ENCODE data around the gene VAV2. TPM values are rescaled to one million over a fixed set of nuclear protein-coding genes. Genes with fewer than 3 reads are reported as not detected.

VAV2 gene
- total and polyA plus RNA-seq, 4 donors = 4.9 to 26.4 (median 17.0) TPM

- Histone ChIP-seq H3K36me3 (ENCODE audit: control insufficient read depth in 4 of 4, insufficient read depth in 3 of 4, low read depth in 1 of 4, low read length in 3 of 4) (peaks cover 6 to 58% (median 13%) of the 10 kb centered on the region in 4 donors), H3K27ac (ENCODE audit: low read depth in 1 of 2, low read length in 2 of 2) (no peak overlapping the region), H3K9me3 (ENCODE audit: control insufficient read depth in 4 of 4, low read length in 3 of 4) (no peaks in the 10 kb centered on the region), H3K27me3 (ENCODE audit: control insufficient read depth in 4 of 4, insufficient read depth in 4 of 4, low read length in 3 of 4) (no peaks in the 10 kb centered on the region), H3K9ac (ENCODE audit: low read depth in 1 of 2, low read length in 2 of 2) (no peak overlapping the region), H3K4me3 (ENCODE audit: low read depth in 1 of 3, low read length in 3 of 3) (no peak overlapping the region), H3K4me1 (ENCODE audit: control insufficient read depth in 4 of 4, insufficient read depth in 4 of 4, low read length in 3 of 4) (peaks cover 0 to 13% (median 4%) of the 10 kb centered on the region in 4 donors)
- 97% methylated on average over 9 of the region's 9 CpGs for WGBS
- no peak for DNase-seq (ENCODE audit: low spot score)
- no peak for TF ChIP-seq ATF3 (IDR thresholded peaks at IDR 0.05)
- TF ChIP-seq ZBTB33 (IDR thresholded peaks at IDR 0.05) = no peak
- TF ChIP-seq, protein P1, sequence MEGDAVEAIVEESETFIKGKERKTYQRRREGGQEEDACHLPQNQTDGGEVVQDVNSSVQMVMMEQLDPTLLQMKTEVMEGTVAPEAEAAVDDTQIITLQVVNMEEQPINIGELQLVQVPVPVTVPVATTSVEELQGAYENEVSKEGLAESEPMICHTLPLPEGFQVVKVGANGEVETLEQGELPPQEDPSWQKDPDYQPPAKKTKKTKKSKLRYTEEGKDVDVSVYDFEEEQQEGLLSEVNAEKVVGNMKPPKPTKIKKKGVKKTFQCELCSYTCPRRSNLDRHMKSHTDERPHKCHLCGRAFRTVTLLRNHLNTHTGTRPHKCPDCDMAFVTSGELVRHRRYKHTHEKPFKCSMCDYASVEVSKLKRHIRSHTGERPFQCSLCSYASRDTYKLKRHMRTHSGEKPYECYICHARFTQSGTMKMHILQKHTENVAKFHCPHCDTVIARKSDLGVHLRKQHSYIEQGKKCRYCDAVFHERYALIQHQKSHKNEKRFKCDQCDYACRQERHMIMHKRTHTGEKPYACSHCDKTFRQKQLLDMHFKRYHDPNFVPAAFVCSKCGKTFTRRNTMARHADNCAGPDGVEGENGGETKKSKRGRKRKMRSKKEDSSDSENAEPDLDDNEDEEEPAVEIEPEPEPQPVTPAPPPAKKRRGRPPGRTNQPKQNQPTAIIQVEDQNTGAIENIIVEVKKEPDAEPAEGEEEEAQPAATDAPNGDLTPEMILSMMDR (IDR thresholded peaks at IDR 0.05; ENCODE audit: low read depth, low read length, missing input control) = no peak
- TF ChIP-seq, protein P2, sequence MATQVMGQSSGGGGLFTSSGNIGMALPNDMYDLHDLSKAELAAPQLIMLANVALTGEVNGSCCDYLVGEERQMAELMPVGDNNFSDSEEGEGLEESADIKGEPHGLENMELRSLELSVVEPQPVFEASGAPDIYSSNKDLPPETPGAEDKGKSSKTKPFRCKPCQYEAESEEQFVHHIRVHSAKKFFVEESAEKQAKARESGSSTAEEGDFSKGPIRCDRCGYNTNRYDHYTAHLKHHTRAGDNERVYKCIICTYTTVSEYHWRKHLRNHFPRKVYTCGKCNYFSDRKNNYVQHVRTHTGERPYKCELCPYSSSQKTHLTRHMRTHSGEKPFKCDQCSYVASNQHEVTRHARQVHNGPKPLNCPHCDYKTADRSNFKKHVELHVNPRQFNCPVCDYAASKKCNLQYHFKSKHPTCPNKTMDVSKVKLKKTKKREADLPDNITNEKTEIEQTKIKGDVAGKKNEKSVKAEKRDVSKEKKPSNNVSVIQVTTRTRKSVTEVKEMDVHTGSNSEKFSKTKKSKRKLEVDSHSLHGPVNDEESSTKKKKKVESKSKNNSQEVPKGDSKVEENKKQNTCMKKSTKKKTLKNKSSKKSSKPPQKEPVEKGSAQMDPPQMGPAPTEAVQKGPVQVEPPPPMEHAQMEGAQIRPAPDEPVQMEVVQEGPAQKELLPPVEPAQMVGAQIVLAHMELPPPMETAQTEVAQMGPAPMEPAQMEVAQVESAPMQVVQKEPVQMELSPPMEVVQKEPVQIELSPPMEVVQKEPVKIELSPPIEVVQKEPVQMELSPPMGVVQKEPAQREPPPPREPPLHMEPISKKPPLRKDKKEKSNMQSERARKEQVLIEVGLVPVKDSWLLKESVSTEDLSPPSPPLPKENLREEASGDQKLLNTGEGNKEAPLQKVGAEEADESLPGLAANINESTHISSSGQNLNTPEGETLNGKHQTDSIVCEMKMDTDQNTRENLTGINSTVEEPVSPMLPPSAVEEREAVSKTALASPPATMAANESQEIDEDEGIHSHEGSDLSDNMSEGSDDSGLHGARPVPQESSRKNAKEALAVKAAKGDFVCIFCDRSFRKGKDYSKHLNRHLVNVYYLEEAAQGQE (IDR thresholded peaks at IDR 0.05) = no peak
- no peak for TF ChIP-seq RXRA (IDR thresholded peaks at IDR 0.05)
- TF ChIP-seq FOXA2 (IDR thresholded peaks at IDR 0.05) = no peak
These were observed 194.0 kb downstream of the VAV2 start for GRCh38 chr9:133798160-133798559.

GRCh38 chr9:133797406-133798105 lies 194.6 kb downstream of the VAV2 start:
- Histone ChIP-seq H3K27me3 (ENCODE audit: control insufficient read depth in 4 of 4, insufficient read depth in 4 of 4, low read length in 3 of 4) (no peaks in the 10 kb centered on the region), H3K9me3 (ENCODE audit: control insufficient read depth in 4 of 4, low read length in 3 of 4) (no peaks in the 10 kb centered on the region), H3K9ac (ENCODE audit: low read depth in 1 of 2, low read length in 2 of 2) (no peak overlapping the region), H3K27ac (ENCODE audit: low read depth in 1 of 2, low read length in 2 of 2) (no peak overlapping the region), H3K4me3 (ENCODE audit: low read depth in 1 of 3, low read length in 3 of 3) (no peak overlapping the region), H3K4me1 (ENCODE audit: control insufficient read depth in 4 of 4, insufficient read depth in 4 of 4, low read length in 3 of 4) (peaks cover 0 to 13% (median 6%) of the 10 kb centered on the region in 4 donors), H3K36me3 (ENCODE audit: control insufficient read depth in 4 of 4, insufficient read depth in 3 of 4, low read depth in 1 of 4, low read length in 3 of 4) (peaks cover 6 to 58% (median 12%) of the 10 kb centered on the region in 4 donors)
- DNase-seq (ENCODE audit: low spot score) = no peak
- no peak for TF ChIP-seq ZBTB33 (IDR thresholded peaks at IDR 0.05)
- TF ChIP-seq ATF3 (IDR thresholded peaks at IDR 0.05) = no peak
- no peak for TF ChIP-seq TAF1 (conservative IDR thresholded peaks at IDR 0.05)
- TF ChIP-seq NR2F2 (IDR thresholded peaks at IDR 0.05) = no peak
- no peak for TF ChIP-seq SP1 (IDR thresholded peaks at IDR 0.05)
- no peak for TF ChIP-seq HNF4A (conservative IDR thresholded peaks at IDR 0.05)
- no peak for TF ChIP-seq HNF4G (IDR thresholded peaks at IDR 0.05)
- no peak for TF ChIP-seq YY1 (IDR thresholded peaks at IDR 0.05)
- no peak for TF ChIP-seq EGR1 (IDR thresholded peaks at IDR 0.05; ENCODE audit: low read depth in 2 of 2)
- TF ChIP-seq RAD21 (IDR thresholded peaks at IDR 0.05) = no peak
- 90% methylated on average over 22 of the region's 22 CpGs for WGBS
